Transverse colon (tissue), 4 donors: ENCODE measurements around the gene PTPRN2. TPM values are rescaled to one million over a fixed set of nuclear protein-coding genes. Genes with fewer than 3 reads are reported as not detected.

Source experiments
- DNase-seq: peaks from one replicate; pipeline ENCODE4 v3.0.0-alpha.2; 2019
- H3K27ac ChIP-seq, 4 donors: fragments of 200-600 bp; sonication (generic); 2 replicates each; pipeline ENCODE4 v1.5.1; 2016 to 2018; ENCODE audit warnings: inconsistent platforms in 4 of 4
- H3K27me3 ChIP-seq: fragments of 200-600 bp; sonication (generic); 2 replicates; pipeline ENCODE4 v1.5.1; 2017; ENCODE audit warnings: inconsistent platforms
- H3K36me3 ChIP-seq, 4 donors: fragments of 200-600 bp; sonication (generic); 2 replicates each; pipeline ENCODE4 v1.5.1; 2017 to 2019; ENCODE audit warnings: inconsistent platforms in 4 of 4
- H3K4me1 ChIP-seq, 4 donors: fragments of 200-600 bp; sonication (generic); 2 replicates each; pipeline ENCODE4 v1.5.1; 2017 to 2020; ENCODE audit warnings: inconsistent platforms in 4 of 4
- H3K4me3 ChIP-seq, 4 donors: fragments of 200-600 bp; sonication (generic); 1 replicate in 1 of 4; 2 replicates in 3 of 4; pipeline versions ENCODE4 v1.5.1 to v1.6.1; 2017 to 2019; ENCODE audit warnings: inconsistent platforms in 4 of 4
- H3K9me3 ChIP-seq, 2 donors: fragments of 200-600 bp; sonication (generic); 2 replicates each; pipeline ENCODE4 v1.5.1; 2017 to 2019; ENCODE audit warnings: inconsistent platforms in 2 of 2
- EP300 ChIP-seq: sonication (generic); formaldehyde crosslinking; IDR thresholded peaks from one replicate; pipeline ENCODE4 v1.6.1; 2017; ENCODE audit warnings: antibody characterized with exemption, low read depth
- POLR2A ChIP-seq: fragments of 450-650 bp; IDR thresholded peaks from one replicate; pipeline ENCODE4 v1.6.1; 2016; ENCODE audit warnings: antibody characterized with exemption, mild to moderate bottlenecking, moderate library complexity
- POLR2AphosphoS5 ChIP-seq, 3 donors: sonication (generic); formaldehyde crosslinking; IDR thresholded peaks; one replicate each; pipeline ENCODE4 v1.6.1; 2016; ENCODE audit warnings: antibody characterized with exemption in 3 of 3
- WGBS, 2 donors: methylation state at CpG; one replicate each; pipeline ENCODE4 v1.1.5; 2018; ENCODE audit warnings: low coverage in 1 of 2; 5-methylcytosine and 5-hydroxymethylcytosine counted together
- in situ Hi-C, 4 donors: fragments of 200-750 bp; cut with MboI; loops; one replicate each; pipeline versions ENCODE4 v1.15.0 to v1.15.1; 2017; ENCODE audit warnings: low sequenced_read_pairs in 3 of 4, low pct_ligation_motif_present in 1 of 4, low pct_unique_long_range_greater_than_20kb in 1 of 4
- intact Hi-C: fragments of 100-400 bp; cut with DNase I; formaldehyde crosslinking; loops from one replicate; pipeline ENCODE4 v1.15.1; 2023; ENCODE audit warnings: low total_unique reads
- total RNA-seq, 4 donors: library from RNA; depleted of rRNA; stranded (reverse); fragments of >200 nt; gene quantifications; one replicate each; pipeline ENCODE4 v1.1.0, GENCODE V29; 2016
- TF ChIP-seq, protein P1 (sequence below), 5 experiments: fragments of 200-600 bp in 3 of 5; fragments of 450-650 bp in 2 of 5; sonication (generic) in 3 of 5; IDR thresholded peaks; 1 replicate in 2 of 5; 2 replicates in 3 of 5; pipeline ENCODE4 v1.5.1; 2016 to 2017; ENCODE audit warnings: antibody characterized with exemption in 5 of 5, inconsistent platforms in 3 of 5, mild to moderate bottlenecking in 2 of 5, moderate library complexity in 1 of 5

The PTPRN2 gene
- total RNA-seq, 4 donors from 2014 or later = 15.4 to 31.1 (median 21.8) TPM

DNA sequence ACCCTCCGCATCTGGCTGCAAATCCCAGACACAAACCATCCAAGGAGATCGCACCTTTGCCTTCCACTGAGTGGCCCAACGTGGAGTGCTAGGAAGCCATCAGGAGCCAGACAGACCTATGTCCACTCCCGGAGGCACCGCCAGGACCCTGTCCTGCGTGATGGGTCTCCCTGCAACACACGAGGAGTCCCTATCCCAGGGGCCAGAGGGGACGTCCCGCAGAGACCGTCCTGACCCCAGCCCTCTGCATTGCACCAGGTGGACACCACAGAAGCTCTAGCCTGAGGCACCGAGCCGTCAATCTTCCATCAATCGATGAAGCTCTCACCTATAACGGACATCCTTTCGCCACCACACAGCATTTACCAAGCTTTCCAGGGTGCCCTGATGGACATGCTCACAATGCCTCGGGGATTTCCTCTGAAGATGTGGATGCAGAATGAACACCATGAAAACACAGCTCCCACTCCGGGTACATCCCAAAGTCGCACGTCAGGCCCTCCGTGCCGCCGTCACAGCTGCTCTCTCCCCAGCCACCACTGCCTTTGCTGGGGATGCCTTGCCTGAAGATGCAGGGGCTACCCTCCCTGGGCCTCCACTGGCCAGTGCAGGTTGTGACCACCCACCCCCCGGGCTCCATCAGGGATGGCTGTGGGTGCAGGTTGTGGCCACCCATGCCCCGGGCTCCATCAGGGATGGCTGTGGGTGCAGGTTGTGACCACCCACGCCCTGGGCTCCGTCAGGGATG lies 54.1 kb downstream of the PTPRN2 start:
- Histone ChIP-seq H3K9me3 (no peaks in the 10 kb centered on the region), H3K27ac (no peak overlapping the region), H3K27me3 (no peaks in the 10 kb centered on the region), H3K4me3 (no peak overlapping the region), H3K4me1 (no peaks in the 10 kb centered on the region), H3K36me3 (no peaks in the 10 kb centered on the region)
- in situ Hi-C loops = no loop called here
- DNase-seq = no peak
- TF ChIP-seq, protein P1, sequence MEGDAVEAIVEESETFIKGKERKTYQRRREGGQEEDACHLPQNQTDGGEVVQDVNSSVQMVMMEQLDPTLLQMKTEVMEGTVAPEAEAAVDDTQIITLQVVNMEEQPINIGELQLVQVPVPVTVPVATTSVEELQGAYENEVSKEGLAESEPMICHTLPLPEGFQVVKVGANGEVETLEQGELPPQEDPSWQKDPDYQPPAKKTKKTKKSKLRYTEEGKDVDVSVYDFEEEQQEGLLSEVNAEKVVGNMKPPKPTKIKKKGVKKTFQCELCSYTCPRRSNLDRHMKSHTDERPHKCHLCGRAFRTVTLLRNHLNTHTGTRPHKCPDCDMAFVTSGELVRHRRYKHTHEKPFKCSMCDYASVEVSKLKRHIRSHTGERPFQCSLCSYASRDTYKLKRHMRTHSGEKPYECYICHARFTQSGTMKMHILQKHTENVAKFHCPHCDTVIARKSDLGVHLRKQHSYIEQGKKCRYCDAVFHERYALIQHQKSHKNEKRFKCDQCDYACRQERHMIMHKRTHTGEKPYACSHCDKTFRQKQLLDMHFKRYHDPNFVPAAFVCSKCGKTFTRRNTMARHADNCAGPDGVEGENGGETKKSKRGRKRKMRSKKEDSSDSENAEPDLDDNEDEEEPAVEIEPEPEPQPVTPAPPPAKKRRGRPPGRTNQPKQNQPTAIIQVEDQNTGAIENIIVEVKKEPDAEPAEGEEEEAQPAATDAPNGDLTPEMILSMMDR (IDR thresholded peaks at IDR 0.05) = no peak
- no peak for TF ChIP-seq EP300
- no peak for TF ChIP-seq POLR2A
- no peak for TF ChIP-seq POLR2AphosphoS5 (IDR thresholded peaks at IDR 0.05)
- intact Hi-C loops = no loop called here
- WGBS, 2 donors = 82% methylated on average over 23 of the region's 26 CpGs; no CpG with 5 or more reads in 1 of the 2 donors

DNA sequence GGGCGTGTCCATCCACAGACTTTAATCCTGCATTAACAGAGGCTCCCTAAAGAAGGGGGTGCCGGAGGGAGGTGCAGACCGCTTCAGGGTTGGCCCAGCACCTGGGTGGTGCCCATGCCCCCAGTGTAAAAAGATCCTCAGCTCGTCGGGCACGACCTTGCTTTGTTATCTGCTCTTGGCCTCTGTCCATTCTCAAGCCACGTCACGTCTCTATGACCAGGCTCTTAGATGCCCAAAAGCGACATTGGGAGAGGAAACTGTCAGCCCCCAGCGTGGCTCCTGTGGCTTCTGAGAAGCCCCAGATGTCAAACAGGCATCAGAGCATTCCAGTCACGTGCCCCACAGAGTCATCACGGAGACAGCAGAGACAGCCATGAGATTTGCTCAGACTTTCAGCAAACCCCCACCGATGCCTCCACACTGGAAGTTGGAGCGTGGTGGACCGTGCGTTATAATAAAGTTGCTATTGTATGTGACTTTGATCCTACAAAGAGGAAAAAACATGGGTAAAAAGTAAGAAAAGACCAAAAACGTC lies 55.5 kb downstream of the PTPRN2 start:
- DNase-seq = no peak
- no peak overlapping the region for H3K27ac ChIP-seq
- in situ Hi-C loops = no loop called here
- WGBS, 2 donors = 77 to 78% methylated on average over 3 to 17 of the region's 17 CpGs
- no peaks in the 10 kb centered on the region for H3K9me3 ChIP-seq
- no peaks in the 10 kb centered on the region for H3K4me1 ChIP-seq
- TF ChIP-seq EP300 = no peak
- no peak for TF ChIP-seq POLR2AphosphoS5 (IDR thresholded peaks at IDR 0.05)
- TF ChIP-seq, protein P1 (IDR thresholded peaks at IDR 0.05) = no peak
- intact Hi-C loops = no loop called here
- no peaks in the 10 kb centered on the region for H3K36me3 ChIP-seq
- H3K4me3 ChIP-seq = no peak overlapping the region
- H3K27me3 ChIP-seq = no peaks in the 10 kb centered on the region

DNA sequence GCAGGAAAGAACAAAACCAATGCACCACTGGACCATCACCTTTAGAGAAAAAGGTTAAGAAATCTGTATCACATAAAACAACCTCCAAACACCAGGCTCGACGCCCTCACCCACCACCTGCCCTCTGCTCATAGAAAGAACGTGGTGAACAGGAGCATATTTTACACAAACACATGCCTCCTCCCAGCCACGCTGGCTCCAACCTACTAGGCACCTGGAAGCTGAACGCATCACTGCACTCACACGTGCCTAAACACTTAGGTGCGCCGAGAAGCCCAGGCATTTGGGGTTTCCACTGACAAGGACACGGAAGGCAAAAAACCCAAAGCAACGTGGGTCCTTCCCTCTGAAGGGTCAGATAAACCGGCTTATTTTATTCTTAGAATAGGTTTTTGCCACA lies 56.0 kb downstream of the PTPRN2 start:
- no peaks in the 10 kb centered on the region for H3K4me1 ChIP-seq
- intact Hi-C loops (no loop called here), in situ Hi-C loops (no loop called here)
- no peak for TF ChIP-seq POLR2A
- TF ChIP-seq, protein P1 (IDR thresholded peaks at IDR 0.05) = no peak
- no peak overlapping the region for H3K27ac ChIP-seq
- no peaks in the 10 kb centered on the region for H3K9me3 ChIP-seq
- no peak for DNase-seq
- no peak overlapping the region for H3K4me3 ChIP-seq
- no peaks in the 10 kb centered on the region for H3K27me3 ChIP-seq
- no peaks in the 10 kb centered on the region for H3K36me3 ChIP-seq
- WGBS, 2 donors = 80% methylated on average over 11 of the region's 11 CpGs; no CpG with 5 or more reads in 1 of the 2 donors

DNA sequence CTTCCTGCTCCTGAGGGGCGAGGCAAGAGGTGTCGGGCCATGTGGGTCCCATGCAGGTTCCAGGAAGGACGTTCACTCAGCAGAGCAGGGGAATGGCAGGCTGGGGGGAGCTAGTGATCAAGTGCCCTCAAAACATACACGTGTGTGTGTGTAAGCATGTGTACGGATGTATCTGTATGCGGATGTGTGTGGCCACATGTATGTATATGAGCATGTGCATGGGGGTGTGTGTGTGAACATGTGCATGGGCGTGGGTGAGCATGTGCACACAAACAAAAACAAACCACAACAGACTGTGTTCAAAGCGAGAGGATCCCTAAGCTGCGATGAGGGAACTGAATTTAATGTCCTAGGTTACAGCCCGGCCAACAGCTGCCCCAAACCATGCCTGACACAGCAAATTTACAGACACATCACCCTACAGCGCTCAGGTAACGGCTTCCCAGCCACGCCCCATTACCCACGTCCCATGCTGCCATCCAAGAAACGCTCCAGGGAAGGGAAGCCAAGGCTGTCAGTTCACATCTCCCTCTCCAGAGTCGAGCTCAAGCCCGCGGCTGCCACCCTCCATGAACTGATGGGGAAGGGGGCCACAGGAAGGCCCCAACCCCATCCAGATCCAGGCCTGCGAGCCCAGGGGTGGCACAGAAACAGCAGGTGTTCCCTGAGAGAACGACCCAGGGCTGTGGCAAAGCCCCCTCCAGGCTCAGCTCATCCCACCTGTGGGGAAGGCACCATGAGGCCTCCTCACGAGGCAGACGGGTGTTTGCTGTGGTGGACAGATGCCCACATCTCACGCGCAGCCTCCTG lies 56.6 kb downstream of the PTPRN2 start:
- in situ Hi-C loops = no loop called here
- no peaks in the 10 kb centered on the region for H3K9me3 ChIP-seq
- H3K27me3 ChIP-seq = no peaks in the 10 kb centered on the region
- no peaks in the 10 kb centered on the region for H3K4me1 ChIP-seq
- no peak overlapping the region for H3K4me3 ChIP-seq
- no peak overlapping the region for H3K27ac ChIP-seq
- DNase-seq = no peak
- no peaks in the 10 kb centered on the region for H3K36me3 ChIP-seq
- intact Hi-C loops = no loop called here
- 77 to 84% methylated on average over 5 to 24 of the region's 24 CpGs for WGBS, 2 donors
- TF ChIP-seq POLR2AphosphoS5 (IDR thresholded peaks at IDR 0.05) = no peak
- TF ChIP-seq EP300 = no peak
- TF ChIP-seq POLR2A = no peak
- TF ChIP-seq, protein P1 (IDR thresholded peaks at IDR 0.05) = no peak
